HG03175 (cell line): Measurements from ENCODE around the gene ZBTB38.
A peak's percentile ranks its signal among the peaks of the same experiment; 100 is the strongest.

Source experiments
- ATAC-seq: cut with Tn5 transposase; IDR thresholded peaks from one replicate; pipeline ENCODE4 v1.9.1; 2021; ENCODE audit warnings: mild to moderate bottlenecking, moderate library complexity; ENCODE audit not compliant: unreplicated experiment

Gene ZBTB38

GRCh38 chr3:141366285-141367037 is 1.8 kb upstream of the ZBTB38 start:
- ATAC-seq, result no peak

GRCh38 chr3:141367038-141367730 is 1.1 kb upstream of the ZBTB38 start:
- ATAC-seq, result no peak

GRCh38 chr3:141368925-141369794 is 856 bp downstream of the ZBTB38 start:
- ATAC-seq, result no peak

- peak; percentile 86 for ATAC-seq
Measured at GRCh38 chr3:141370065-141370533, 1.8 kb downstream of the ZBTB38 start.

GRCh38 chr3:141371882-141372281 is 3.6 kb downstream of the ZBTB38 start:
- ATAC-seq, result peak; percentile 62

GRCh38 chr3:141372656-141373055 is 4.4 kb downstream of the ZBTB38 start:
- no peak for ATAC-seq

GRCh38 chr3:141373232-141373631 is 4.9 kb downstream of the ZBTB38 start:
- ATAC-seq, result no peak

- ATAC-seq, result no peak
Measured at GRCh38 chr3:141373768-141374526, 5.6 kb downstream of the ZBTB38 start.

GRCh38 chr3:141375381-141376301 is 7.3 kb downstream of the ZBTB38 start:
- no peak for ATAC-seq

GRCh38 chr3:141377377-141377776 is 9.1 kb downstream of the ZBTB38 start:
- no peak for ATAC-seq

GRCh38 chr3:141378556-141378955 is 10.3 kb downstream of the ZBTB38 start:
- no peak for ATAC-seq

GRCh38 chr3:141379250-141379966 is 11.1 kb downstream of the ZBTB38 start:
- peak; percentile 61 for ATAC-seq

GRCh38 chr3:141380279-141380678 is 12.0 kb downstream of the ZBTB38 start:
- no peak for ATAC-seq

GRCh38 chr3:141380987-141381386 is 12.7 kb downstream of the ZBTB38 start:
- peak; percentile 52 for ATAC-seq

- no peak for ATAC-seq
Measured at GRCh38 chr3:141382571-141382970, 14.3 kb downstream of the ZBTB38 start.

GRCh38 chr3:141383555-141384129 is 15.3 kb downstream of the ZBTB38 start:
- ATAC-seq, result no peak

GRCh38 chr3:141384157-141384556 is 15.9 kb downstream of the ZBTB38 start:
- ATAC-seq, result no peak

- ATAC-seq, result no peak
Measured at GRCh38 chr3:141384575-141384974, 16.3 kb downstream of the ZBTB38 start.
